Measurements from ENCODE around the gene TTI1. TPM values are rescaled to one million over a fixed set of nuclear protein-coding genes. Genes with fewer than 3 reads are reported as not detected.

TTI1 gene
- total and polyA plus RNA-seq, 9 of the 15 experiments (the other 6 are each of a cell fraction or from before 2014, with no cell fraction given): 9.8 to 55.1 (median 39.4) TPM

GRCh38 chr20:37941332-37941731, 91.9 kb downstream of the TTI1 start:
- H3K79me2 ChIP-seq (ENCODE audit: control insufficient read depth, insufficient read depth, low read length): no peaks in the 10 kb centered on the region
- POLR2A ChIA-PET: no interaction called here
- no peak overlapping the region for H2AFZ ChIP-seq (ENCODE audit: low read depth, low read length)
- no peaks in the 10 kb centered on the region for H3K36me3 ChIP-seq (ENCODE audit: control insufficient read depth, insufficient read depth, low read length)
- ATAC-seq (peak; percentile 85), FAIRE-seq (peak; percentile 82), DNase-seq (ENCODE audit: extremely low read depth in 1 of 4, low spot score in 3 of 4) (peak; percentile 57 to 74 (median 66))
- no peak overlapping the region for H3K4me2 ChIP-seq (ENCODE audit: insufficient read depth, low read length)
- H3K9ac ChIP-seq (ENCODE audit: insufficient read depth in 1 of 2, low read depth in 2 of 2, low read length in 2 of 2): peak overlapping the region in 1 of 2 experiments; percentile 10; a peak in 1 of 4 replicates
- H3K4me1 ChIP-seq (replicated peaks in 1 of 2; ENCODE audit: control insufficient read depth in 2 of 2, insufficient read depth in 2 of 2, low read length in 2 of 2): peaks cover 3 to 14% of the 10 kb centered on the region in 2 experiments; a peak in 4 of 5 replicates
- intact Hi-C loops (cut with micrococcal nuclease) (no loop called here), in situ Hi-C loops (cut with MboI) (no loop called here)
- no peak overlapping the region for H3K27ac ChIP-seq (ENCODE audit: extremely low read depth, low read depth, low read length)
- no TSS peak for BruUV-seq (replicated peaks)
- H3K27me3 ChIP-seq (ENCODE audit: control insufficient read depth in 2 of 2, insufficient read depth in 2 of 2, low read length in 2 of 2): peaks cover 16 to 53% of the 10 kb centered on the region in 2 experiments; a peak in 4 of 5 replicates
- no peaks in the 10 kb centered on the region for H3K9me3 ChIP-seq (replicated peaks; ENCODE audit: control insufficient read depth, insufficient read depth, low read depth, low read length)
- no peaks in the 10 kb centered on the region for H3K9me1 ChIP-seq (ENCODE audit: control insufficient read depth, insufficient read depth, low read length)
- CTCF ChIA-PET (ENCODE audit: low intra/inter-chr PET ratio): interaction anchor here (0.7 kb wide), 1 partner anchor 51 kb away, joined by 3 read pairs; no protein-coding TSS in a partner anchor
- H3K4me3 ChIP-seq: no peak overlapping the region
- H4K20me1 ChIP-seq (replicated peaks; ENCODE audit: control insufficient read depth, insufficient read depth, low read length): no peaks in the 10 kb centered on the region
- 5% methylated on average over 8 of the region's 8 CpGs for WGBS (ENCODE audit: insufficient coverage, low coverage, missing lambda C conversion rate)
- TF ChIP-seq CTCF (IDR thresholded peaks at IDR 0.05 in 2 of 3, conservative IDR thresholded peaks at IDR 0.05 in 1 of 3; ENCODE audit: insufficient read depth in 2 of 3, low read depth in 1 of 3, low read length in 3 of 3): peak; percentile 69 to 99 (median 79)
- TF ChIP-seq RB1 (IDR thresholded peaks at IDR 0.05; ENCODE audit: low read depth): 0 out of 2 replicates have a peak, but pooled peaks have one; percentile 18
- TF ChIP-seq SMC3 (conservative IDR thresholded peaks at IDR 0.05; ENCODE audit: insufficient read depth, low read depth, low read length): peak; percentile 24; the same call in 1 of the 2 replicates
- no peak for TF ChIP-seq SMAD1 (IDR thresholded peaks at IDR 0.05; ENCODE audit: low read depth, low read length, partially characterized antibody)
- no peak for TF ChIP-seq BCLAF1 (IDR thresholded peaks at IDR 0.05; ENCODE audit: borderline replicate concordance in 1 of 2, control insufficient read depth in 1 of 2, low read depth in 2 of 2, low read length in 1 of 2)
- TF ChIP-seq GATA2 (CRISPR knock-in tag; IDR thresholded peaks at IDR 0.05): peak; percentile 42; the same call in 1 of the 2 replicates
- TF ChIP-seq ZBTB7A (IDR thresholded peaks at IDR 0.05; ENCODE audit: borderline replicate concordance, control insufficient read depth, low read depth, low read length): peak; percentile 77; the same call in 1 of the 2 replicates
